ENCODE results near the gene KIZ.

KIZ gene

GRCh38 chr20:21179757-21180156 is 53.9 kb downstream of the KIZ start:
- DNase-seq, result no peak

- DNase-seq, result no peak
These were observed 54.4 kb downstream of the KIZ start for GRCh38 chr20:21180248-21180647.

DNA sequence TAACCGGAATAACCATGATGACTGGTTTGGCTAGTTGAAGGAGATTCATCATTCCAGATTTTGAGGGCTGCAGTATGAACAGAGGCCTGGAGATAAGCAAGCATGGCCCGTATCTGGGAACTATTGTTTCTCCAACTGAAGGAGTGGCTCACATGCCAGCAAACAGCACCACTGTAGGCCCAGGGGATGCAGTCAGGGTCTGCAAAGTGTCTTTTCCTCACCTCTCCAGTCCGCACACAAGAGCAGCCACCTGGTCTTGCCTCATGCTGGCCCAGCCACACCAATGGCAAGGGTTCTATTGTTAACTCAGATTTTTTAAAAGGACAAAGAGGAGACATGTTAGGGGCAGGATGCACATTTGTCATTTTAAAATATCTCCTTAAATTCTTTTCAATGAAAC is 55.1 kb downstream of the KIZ start:
- no peak for DNase-seq

DNA sequence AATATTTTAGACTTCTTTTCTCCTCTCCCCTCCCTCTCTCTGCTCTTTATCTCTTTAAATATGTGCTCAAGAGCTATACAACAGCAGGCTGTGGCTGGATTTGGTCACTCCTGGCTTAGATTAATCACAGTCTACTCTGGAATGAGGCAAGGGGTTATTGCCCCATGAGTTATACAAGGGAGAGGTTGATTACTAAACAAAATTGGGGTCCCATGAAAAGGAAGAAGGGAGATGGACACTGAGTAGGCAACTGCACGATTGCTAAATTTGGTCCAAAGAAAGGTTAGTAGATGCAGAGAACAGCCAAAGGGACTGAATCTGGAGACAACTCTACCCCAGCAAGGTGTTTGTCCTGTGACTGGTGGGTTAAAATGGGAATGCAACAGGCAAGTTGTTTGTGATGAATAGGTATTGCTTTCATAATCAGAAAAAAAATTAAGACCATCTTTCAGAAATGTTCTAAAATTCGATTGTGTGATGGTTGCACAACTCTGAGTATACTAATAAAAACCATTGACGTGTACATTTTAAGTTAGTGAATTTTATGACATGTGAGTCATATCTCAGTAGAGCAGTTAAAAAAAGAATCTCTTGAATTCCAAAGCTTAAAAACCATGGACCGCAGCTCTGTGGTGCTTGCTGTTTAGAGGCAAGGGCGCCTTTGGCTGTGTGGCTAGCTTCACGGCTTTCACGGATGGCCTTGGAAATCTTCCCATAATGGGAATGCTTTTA is 57.1 kb downstream of the KIZ start:
- no peak for DNase-seq

GRCh38 chr20:21183722-21184121 is 57.8 kb downstream of the KIZ start:
- no peak for DNase-seq

DNA sequence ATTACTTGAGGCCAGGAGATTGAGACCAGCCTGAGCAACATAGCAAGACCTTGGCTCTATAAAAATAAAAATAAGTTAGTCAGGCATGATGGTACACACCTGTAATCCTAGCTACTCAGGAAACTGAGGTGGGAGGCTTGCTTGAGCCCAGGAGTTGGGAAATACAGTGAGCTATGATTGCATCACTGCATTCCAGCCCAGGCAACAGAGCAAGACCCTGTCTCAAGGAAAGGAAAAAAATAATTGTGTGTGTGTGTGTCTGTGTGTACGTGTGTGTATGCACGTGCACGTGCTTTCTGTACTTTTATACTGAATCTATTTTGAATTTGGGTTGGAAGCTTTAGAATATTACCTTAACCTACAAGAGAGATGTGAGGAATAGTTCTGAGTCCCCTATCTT is 58.9 kb downstream of the KIZ start:
- DNase-seq, result no peak

DNA sequence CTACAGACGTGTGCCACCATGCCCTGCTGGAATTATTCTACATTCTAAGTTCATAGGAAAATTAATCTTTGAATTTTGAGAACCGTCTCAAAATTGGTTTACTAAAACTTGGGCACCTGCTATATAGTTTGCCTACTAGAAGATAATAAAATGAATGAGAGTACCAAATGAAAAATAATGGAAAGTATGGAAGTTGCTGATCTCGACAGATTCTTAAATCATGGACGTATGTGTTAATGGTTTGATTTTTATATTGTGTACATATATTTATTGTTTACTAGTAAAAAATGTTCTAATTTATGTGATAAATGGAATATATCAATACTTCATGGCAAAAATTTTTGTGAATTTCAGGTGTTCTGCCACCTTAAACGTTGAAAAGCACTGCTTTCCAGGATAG is 60.0 kb downstream of the KIZ start:
- DNase-seq, result no peak

GRCh38 chr20:21189761-21190523 is 64.1 kb downstream of the KIZ start:
- DNase-seq, result no peak

DNA sequence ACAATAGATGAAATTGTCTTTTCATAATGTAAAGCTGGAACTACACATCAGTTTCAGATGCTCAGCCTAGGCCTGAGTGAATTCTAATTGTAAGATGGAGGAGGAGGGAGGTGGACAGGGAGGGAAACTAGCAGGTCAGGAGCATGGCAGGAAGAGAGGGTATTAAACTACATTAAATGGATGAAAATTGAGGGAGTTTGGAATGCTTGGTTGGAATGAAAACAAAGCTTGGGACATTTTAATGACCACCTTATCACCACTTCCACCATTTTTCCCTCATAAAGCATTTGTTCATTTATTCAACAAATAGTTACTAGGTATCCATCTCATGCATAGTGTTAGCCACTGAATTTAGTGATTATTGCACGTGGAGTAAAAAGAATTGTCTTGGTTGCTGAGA is 65.0 kb downstream of the KIZ start:
- no peak for DNase-seq

DNA sequence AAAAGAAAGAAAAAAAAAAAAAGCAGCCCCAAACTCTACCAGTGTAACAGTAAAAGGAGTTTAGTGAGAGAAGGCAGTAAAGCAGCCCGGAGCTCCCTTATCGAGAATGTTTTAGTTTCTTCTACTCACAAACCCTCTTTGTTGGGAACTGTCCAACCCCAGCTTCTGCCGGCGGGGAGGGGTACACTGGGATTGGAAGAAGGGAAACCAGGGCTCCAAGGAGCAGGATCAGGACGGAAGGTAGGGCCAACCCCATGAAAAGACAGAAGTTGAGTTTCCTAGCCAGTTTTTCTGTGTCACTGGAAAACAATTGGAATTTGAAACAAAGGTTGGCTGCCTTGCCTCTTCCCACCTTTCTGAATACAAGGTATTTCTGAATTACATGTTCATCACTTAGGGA is 66.0 kb downstream of the KIZ start:
- no peak for DNase-seq

DNA sequence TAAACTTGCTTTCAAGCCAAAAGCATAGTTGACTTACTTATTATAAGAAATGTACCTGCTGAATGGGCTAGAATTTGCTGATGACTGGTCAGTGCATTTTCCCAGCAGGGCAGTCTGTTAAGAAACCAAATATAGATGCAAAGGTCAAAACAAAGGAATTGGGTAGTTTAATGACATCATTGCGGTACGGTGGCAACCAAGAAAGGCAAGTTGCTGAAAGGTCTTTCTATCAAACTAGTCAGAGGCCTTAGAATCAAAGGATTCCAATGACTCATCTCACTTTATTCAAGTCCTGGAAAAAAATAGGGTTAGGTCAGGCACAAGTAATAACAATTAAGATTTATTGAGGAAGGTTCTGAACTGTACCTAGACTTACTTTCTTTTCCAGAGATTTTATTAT is 76.4 kb downstream of the KIZ start:
- no peak for DNase-seq

DNA sequence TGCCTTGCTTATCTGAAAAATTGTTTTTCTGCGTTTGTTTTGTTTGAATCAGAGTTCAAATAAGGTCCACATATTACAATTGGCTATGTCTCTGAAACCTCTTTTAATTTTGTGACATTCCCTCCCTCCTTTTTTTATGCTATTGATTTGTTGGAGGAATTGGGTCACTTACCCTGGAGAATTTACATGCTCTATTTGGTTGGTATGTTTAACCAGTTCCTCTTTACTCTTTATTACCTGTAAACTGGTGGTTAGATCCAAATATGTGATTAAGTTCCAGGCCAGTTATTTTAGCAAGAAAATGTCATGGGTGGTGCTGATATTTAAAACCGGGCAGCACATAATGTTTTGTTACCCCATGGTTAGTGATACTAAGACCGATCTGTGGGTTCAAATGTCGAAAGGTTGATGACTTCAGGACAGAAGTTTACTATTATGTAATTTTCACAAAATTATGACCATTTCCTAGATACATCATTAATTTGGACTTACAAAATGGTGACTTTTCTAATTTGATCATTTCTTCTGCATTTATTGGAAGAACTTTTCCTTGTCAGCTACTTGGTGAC is 77.3 kb downstream of the KIZ start:
- no peak for DNase-seq

- no peak for DNase-seq
These were observed 80.7 kb downstream of the KIZ start for GRCh38 chr20:21206584-21206983.

DNA sequence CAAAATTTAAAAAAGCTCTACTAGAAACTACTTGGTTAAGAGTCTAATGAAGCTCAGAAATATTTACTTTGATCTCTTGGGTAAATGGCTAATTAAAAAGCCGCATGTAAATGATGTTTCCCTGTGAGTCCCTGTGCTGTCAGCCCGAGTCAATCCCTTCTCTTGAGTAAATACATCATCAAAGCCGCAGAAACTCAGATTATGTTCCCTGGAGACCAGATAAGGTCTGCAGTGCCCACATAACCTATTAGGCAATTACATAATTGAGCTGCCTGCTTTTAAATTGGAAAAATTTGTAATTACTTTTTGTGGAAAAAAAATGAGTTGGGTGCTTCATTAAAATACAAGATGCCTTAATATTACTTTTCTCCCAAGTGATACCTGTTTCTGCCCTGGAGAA is 83.1 kb downstream of the KIZ start:
- no peak for DNase-seq

- no peak for DNase-seq
These were observed 83.8 kb downstream of the KIZ start for GRCh38 chr20:21209668-21210067.

DNA sequence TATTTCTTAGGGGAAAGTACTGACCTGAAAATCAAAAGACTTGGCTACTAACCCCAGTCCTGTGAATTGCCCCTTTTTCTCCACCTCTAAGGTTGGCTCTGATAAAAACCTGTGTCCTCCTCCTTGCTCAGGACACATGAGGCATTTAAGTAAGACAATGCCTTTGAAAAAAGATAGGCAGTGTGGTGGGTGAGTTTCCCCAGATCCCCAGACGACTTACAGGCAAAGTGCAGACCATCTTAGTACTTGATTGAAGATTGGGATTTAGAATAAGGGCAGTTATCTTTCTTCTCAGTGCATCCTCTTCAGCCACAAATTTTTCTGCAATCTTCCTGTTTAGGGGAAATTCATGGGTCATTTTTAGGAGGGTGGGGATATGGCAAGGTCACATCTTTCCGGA is 87.8 kb downstream of the KIZ start:
- DNase-seq, result no peak

- DNase-seq, result no peak
These were observed 88.5 kb downstream of the KIZ start for GRCh38 chr20:21214431-21214830.

DNA sequence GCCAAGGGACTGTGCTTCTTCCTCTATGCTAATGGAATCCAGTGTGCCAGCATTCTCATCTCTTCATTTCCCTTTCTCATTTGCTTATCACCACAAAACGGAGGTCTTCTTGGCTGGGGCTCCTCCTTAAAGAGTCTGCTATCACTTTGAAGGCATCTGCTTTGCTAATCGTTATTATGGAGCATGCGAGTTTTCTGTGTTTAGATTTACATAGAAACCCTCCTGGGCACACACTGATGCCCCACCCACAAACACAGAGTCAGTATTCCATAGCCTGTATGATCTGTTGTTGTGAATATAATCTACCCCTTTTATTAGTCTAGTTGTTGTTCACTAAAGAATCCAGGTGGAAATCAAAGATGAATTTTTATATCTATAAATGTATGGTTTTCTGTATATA is 93.8 kb downstream of the KIZ start:
- no peak for DNase-seq

DNA sequence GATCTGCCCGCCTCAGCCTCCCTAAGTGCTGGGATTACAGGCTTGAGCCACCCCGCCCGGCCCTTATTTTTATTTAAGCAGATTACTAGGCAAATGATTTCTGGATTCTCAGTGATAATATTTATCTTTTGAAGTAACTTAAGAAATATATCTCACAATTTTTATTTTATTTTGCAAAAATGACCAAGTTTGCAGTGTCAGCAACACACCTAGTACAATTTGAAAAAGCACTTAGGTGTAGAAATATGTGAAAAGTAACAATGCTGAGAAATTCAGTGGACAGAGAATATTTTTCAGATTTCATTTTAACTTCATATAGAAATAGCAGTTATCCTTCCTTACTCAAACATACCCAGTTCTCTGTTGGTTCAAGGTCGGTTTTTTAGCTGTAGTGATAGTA is 98.3 kb downstream of the KIZ start:
- DNase-seq, result no peak

- DNase-seq, result no peak
These were observed 99.5 kb downstream of the KIZ start for GRCh38 chr20:21225215-21225947.

- DNase-seq, result peak; percentile 6 to 30
These were observed 102.6 kb downstream of the KIZ start for GRCh38 chr20:21228511-21228910.

DNA sequence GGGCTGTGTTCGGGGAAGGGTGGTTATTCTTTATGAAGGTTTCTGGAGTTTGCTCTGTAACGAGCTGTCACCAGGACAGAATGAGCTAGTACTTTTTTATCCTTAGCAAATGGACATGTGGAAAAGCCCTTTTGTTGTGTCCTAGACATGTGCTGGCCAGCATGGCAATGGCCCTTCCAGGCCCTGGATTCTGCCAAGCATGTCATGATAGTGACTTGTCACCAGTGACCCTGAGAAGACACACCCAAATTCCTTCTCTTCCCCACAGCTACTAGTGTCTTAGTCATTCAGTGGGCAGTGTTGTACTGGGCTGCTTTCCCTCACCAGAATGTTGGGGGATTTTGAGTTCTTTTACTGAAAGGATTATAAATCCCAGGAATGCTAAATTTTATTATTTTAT is 103.3 kb downstream of the KIZ start:
- no peak for DNase-seq

DNA sequence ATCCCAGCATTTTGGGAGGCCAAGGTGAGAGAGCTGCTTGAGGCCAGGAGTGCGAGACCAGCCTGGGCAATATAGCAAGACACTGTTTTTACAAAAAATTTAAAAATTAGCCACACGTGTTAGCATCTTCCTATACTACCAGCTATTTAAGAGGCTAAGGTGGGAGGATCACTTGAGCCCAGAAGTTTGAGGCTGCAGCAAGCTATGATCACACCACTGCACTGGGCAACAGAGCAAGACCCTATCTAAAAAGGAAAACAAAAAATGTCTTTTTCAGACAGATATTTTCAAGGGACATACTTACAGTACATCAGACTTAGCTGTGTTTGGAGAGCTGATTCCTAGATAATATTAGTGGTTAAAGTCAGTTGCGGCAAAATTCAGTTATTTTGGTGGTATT is 104.3 kb downstream of the KIZ start:
- DNase-seq, result no peak

GRCh38 chr20:21230686-21231085 is 104.8 kb downstream of the KIZ start:
- no peak for DNase-seq

All from inflammatory macrophage (primary cell).